SU-DHL-6 (cell line): ENCODE measurements around the gene MICALL1.

Source experiments
- EZH2phosphoT487 ChIP-seq: fragments of 200-600 bp; sonication (generic), shearing (Covaris generic); conservative IDR thresholded peaks from 2 replicates; pipeline ENCODE4 v1.6.1; 2018; ENCODE audit warnings: mild to moderate bottlenecking, antibody characterized with exemption, low read length, moderate library complexity, mixed read lengths
- TF ChIP-seq, protein P1 (sequence below): fragments of 200-600 bp; sonication (generic); IDR thresholded peaks from one replicate; pipeline ENCODE4 v1.5.1; 2017; ENCODE audit warnings: antibody characterized with exemption, mild to moderate bottlenecking, low read length, moderate library complexity; ENCODE audit not compliant: insufficient read depth, poor library complexity, severe bottlenecking

DNA sequence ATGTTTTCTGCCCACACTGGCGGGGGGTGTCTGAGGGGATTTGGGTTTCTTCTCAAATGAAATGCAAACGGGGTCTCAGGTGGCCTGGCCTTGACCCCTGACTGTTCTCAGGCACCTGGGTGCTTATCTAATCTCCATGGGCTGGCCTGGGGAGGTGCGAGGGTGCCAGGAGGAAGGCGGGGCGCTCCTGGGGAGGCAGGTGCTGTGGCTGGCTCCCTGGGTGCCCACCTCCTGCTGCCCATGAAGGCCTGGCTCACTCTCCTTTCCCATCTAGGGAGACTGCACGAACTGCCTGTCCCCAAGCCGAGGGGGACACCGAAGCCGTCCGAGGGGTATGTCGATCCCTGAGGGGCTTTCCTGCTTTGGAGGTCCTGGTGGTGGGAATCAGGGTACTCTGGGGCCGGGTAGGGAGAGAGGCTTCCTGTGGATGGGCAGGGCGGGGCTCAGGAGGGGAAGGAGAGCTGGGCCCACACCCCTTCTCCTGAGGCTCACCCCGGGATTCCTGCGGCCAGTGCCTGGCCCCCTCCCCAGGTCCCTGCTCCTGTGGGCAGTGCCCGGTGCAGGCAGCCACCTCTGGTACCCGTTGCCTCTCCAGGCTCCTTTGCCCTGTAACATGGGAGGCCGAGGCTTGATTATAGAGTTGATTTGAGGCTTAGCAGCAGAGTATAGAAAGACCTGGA is 18.4 kb downstream of the MICALL1 start:
- TF ChIP-seq, protein P1, sequence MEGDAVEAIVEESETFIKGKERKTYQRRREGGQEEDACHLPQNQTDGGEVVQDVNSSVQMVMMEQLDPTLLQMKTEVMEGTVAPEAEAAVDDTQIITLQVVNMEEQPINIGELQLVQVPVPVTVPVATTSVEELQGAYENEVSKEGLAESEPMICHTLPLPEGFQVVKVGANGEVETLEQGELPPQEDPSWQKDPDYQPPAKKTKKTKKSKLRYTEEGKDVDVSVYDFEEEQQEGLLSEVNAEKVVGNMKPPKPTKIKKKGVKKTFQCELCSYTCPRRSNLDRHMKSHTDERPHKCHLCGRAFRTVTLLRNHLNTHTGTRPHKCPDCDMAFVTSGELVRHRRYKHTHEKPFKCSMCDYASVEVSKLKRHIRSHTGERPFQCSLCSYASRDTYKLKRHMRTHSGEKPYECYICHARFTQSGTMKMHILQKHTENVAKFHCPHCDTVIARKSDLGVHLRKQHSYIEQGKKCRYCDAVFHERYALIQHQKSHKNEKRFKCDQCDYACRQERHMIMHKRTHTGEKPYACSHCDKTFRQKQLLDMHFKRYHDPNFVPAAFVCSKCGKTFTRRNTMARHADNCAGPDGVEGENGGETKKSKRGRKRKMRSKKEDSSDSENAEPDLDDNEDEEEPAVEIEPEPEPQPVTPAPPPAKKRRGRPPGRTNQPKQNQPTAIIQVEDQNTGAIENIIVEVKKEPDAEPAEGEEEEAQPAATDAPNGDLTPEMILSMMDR, result no peak
- no peak for TF ChIP-seq EZH2phosphoT487
